Fibroblast of skin of left biceps (primary cell): ENCODE measurements around the gene OR52D1.

Experiments
- DNase-seq, 2 experiments: peaks; one replicate each; pipeline ENCODE4 v3.0.0-alpha.2; 2013; ENCODE audit warnings: low read depth in 2 of 2

The OR52D1 gene

GRCh38 chr11:5509803-5510202 is 21.3 kb downstream of the OR52D1 start, which contains the start of gene UBQLN3:
UBQLN3 (minus strand) TSS chr11:5509957; CDS start chr11:5509558, 399 bp downstream.
- DNase-seq: no peak

GRCh38 chr11:5514841-5515240 is 26.4 kb downstream of the OR52D1 start:
- no peak for DNase-seq

GRCh38 chr11:5516599-5516998 is 28.1 kb downstream of the OR52D1 start, which contains the start of gene UBQLNL:
UBQLNL (minus strand) TSS chr11:5516699; CDS start chr11:5516441, 258 bp downstream.
- no peak for DNase-seq

GRCh38 chr11:5521540-5521939 is 33.1 kb downstream of the OR52D1 start:
- no peak for DNase-seq

- DNase-seq: no peak
Observed at GRCh38 chr11:5522308-5522707, 33.8 kb downstream of the OR52D1 start.

- no peak for DNase-seq
Observed at GRCh38 chr11:5524756-5525155, 36.3 kb downstream of the OR52D1 start.

- DNase-seq: no peak
Observed at GRCh38 chr11:5527716-5528115, 39.2 kb downstream of the OR52D1 start.

GRCh38 chr11:5528495-5528894 is 40.0 kb downstream of the OR52D1 start:
- DNase-seq: no peak

- DNase-seq: no peak
Observed at GRCh38 chr11:5531053-5531831, 42.8 kb downstream of the OR52D1 start.

- no peak for DNase-seq
Observed at GRCh38 chr11:5534046-5534445, 45.6 kb downstream of the OR52D1 start.

- no peak for DNase-seq
Observed at GRCh38 chr11:5536482-5536881, 48.0 kb downstream of the OR52D1 start.
